GM23338 (cell line): Measurements from ENCODE around the gene F2RL2. TPM values are rescaled to one million over a fixed set of nuclear protein-coding genes. Genes with fewer than 3 reads are reported as not detected.

Source experiments
- ATAC-seq: fragments of 200-7000 bp; cut with Tn5 transposase; 3 replicates; pipeline ENCODE4 v1.9.1; 2020
- DNase-seq: peaks from one replicate; pipeline ENCODE4 v3.0.0-alpha.2; 2015; ENCODE audit warnings: low spot score
- H2AFZ ChIP-seq: fragments of 200-600 bp; sonication (generic); 2 replicates; pipeline ENCODE4 v1.8.0; 2016; ENCODE audit warnings: antibody characterized with exemption, mild to moderate bottlenecking, moderate library complexity
- H3F3A ChIP-seq: fragments of 200-600 bp; sonication (generic); replicated peaks from 2 replicates; pipeline ENCODE4 v1.8.0; 2017; ENCODE audit warnings: antibody characterized with exemption, mixed run types, low read depth
- H3K27ac ChIP-seq: fragments of 200-600 bp; sonication (generic); 2 replicates; pipeline ENCODE4 v1.6.1; 2016; ENCODE audit warnings: low read depth
- H3K27me3 ChIP-seq: fragments of 200-600 bp; sonication (generic); 2 replicates; pipeline ENCODE4 v1.8.0; 2016; ENCODE audit warnings: mild to moderate bottlenecking, mixed run types, moderate library complexity; ENCODE audit not compliant: insufficient read depth
- H3K36me3 ChIP-seq: fragments of 200-600 bp; sonication (generic); 2 replicates; pipeline ENCODE4 v1.8.0; 2016; ENCODE audit warnings: mild to moderate bottlenecking; ENCODE audit not compliant: insufficient read depth
- H3K4me1 ChIP-seq: fragments of 200-600 bp; sonication (generic); 2 replicates; pipeline ENCODE4 v1.8.0; 2016; ENCODE audit warnings: mild to moderate bottlenecking, moderate library complexity; ENCODE audit not compliant: insufficient read depth
- H3K4me2 ChIP-seq: fragments of 200-600 bp; sonication (generic); 2 replicates; pipeline ENCODE4 v1.7.1; 2017; ENCODE audit warnings: mixed run types
- H3K4me3 ChIP-seq: fragments of 200-600 bp; sonication (generic); 2 replicates; pipeline ENCODE4 v1.6.1; 2016; ENCODE audit warnings: mixed run types
- H3K79me2 ChIP-seq: fragments of 200-600 bp; sonication (generic); replicated peaks from 2 replicates; pipeline ENCODE4 v1.8.0; 2017; ENCODE audit warnings: mild to moderate bottlenecking; ENCODE audit not compliant: insufficient read depth
- H3K9me2 ChIP-seq: fragments of 200-600 bp; sonication (generic); 2 replicates; pipeline ENCODE4 v1.8.0; 2017; ENCODE audit not compliant: insufficient read depth
- H4K20me1 ChIP-seq: fragments of 200-600 bp; sonication (generic); replicated peaks from 2 replicates; pipeline ENCODE4 v1.8.0; 2017; ENCODE audit warnings: mild to moderate bottlenecking; ENCODE audit not compliant: insufficient read depth
- H3K27ac Mint-ChIP-seq: 2 replicates; pipeline ENCODE4 v1.8.0; 2020; ENCODE audit warnings: inconsistent platforms, mild to moderate bottlenecking, moderate library complexity, mixed read lengths
- H3K27me3 Mint-ChIP-seq: 3 replicates; pipeline ENCODE4 v1.8.0; 2022; ENCODE audit warnings: low read depth, mild to moderate bottlenecking, moderate library complexity, mixed read lengths, inconsistent platforms; ENCODE audit not compliant: insufficient read depth, poor library complexity
- H3K36me3 Mint-ChIP-seq: 3 replicates; pipeline ENCODE4 v1.8.0; 2021; ENCODE audit warnings: low read depth, mild to moderate bottlenecking, inconsistent platforms, moderate library complexity, mixed read lengths
- H3K4me1 Mint-ChIP-seq: 3 replicates; pipeline ENCODE4 v1.8.0; 2020; ENCODE audit warnings: mild to moderate bottlenecking, inconsistent platforms, mixed read lengths
- H3K4me3 Mint-ChIP-seq: 3 replicates; pipeline ENCODE4 v1.8.0; 2021; ENCODE audit warnings: moderate library complexity, mild to moderate bottlenecking, inconsistent platforms, mixed read lengths
- H3K9me3 Mint-ChIP-seq: 3 replicates; pipeline ENCODE4 v1.8.0; 2020; ENCODE audit warnings: moderate library complexity, mild to moderate bottlenecking, inconsistent platforms, mixed read lengths
- CREB1 ChIP-seq: fragments of 250-450 bp; sonication (Bioruptor Pico); IDR thresholded peaks from 2 replicates; pipeline ENCODE4 v1.5.0; 2020; ENCODE audit warnings: low read depth, mild to moderate bottlenecking, moderate library complexity
- ETS1 ChIP-seq: IDR thresholded peaks from 2 replicates; pipeline ENCODE4 v1.6.1; 2016; ENCODE audit warnings: antibody characterized with exemption
- EZH2 ChIP-seq: fragments of 200-600 bp; sonication (generic); IDR thresholded peaks from one replicate; pipeline ENCODE4 v1.8.0; 2017; ENCODE audit warnings: antibody characterized with exemption, mild to moderate bottlenecking, low read depth; ENCODE audit not compliant: unreplicated experiment
- JUNB ChIP-seq: IDR thresholded peaks from one replicate; pipeline ENCODE4 v1.6.1; 2016; ENCODE audit warnings: antibody characterized with exemption; ENCODE audit not compliant: unreplicated experiment
- NANOG ChIP-seq: IDR thresholded peaks from 2 replicates; pipeline ENCODE4 v1.6.1; 2016; ENCODE audit warnings: antibody characterized with exemption, borderline replicate concordance
- POLR2AphosphoS5 ChIP-seq: IDR thresholded peaks from 2 replicates; pipeline ENCODE4 v1.6.1; 2016; ENCODE audit warnings: antibody characterized with exemption, low read depth
- REST ChIP-seq: IDR thresholded peaks from one replicate; pipeline ENCODE4 v1.6.1; 2018; ENCODE audit warnings: antibody characterized with exemption; ENCODE audit not compliant: unreplicated experiment
- STAT1 ChIP-seq: IDR thresholded peaks from one replicate; pipeline ENCODE4 v1.6.1; 2016; ENCODE audit warnings: antibody characterized with exemption; ENCODE audit not compliant: unreplicated experiment
- ZNF114 ChIP-seq: fragments of 250-450 bp; sonication (Bioruptor Pico); IDR thresholded peaks from 2 replicates; pipeline ENCODE4 v1.5.0; 2020; ENCODE audit warnings: mild to moderate bottlenecking, moderate library complexity
- ZNF331 ChIP-seq: fragments of 250-450 bp; sonication (Bioruptor Pico); IDR thresholded peaks from 2 replicates; pipeline ENCODE4 v1.5.0; 2020; ENCODE audit warnings: low read depth, mild to moderate bottlenecking, moderate library complexity
- ZNF462 ChIP-seq: fragments of 250-450 bp; sonication (Bioruptor Pico); IDR thresholded peaks from 2 replicates; pipeline ENCODE4 v1.5.0; 2020; ENCODE audit warnings: mild to moderate bottlenecking, moderate library complexity
- polyA plus RNA-seq: library from polyadenylated mRNA; unstranded; fragments of >200 nt; fragmentation: Nextera tagmentation; extraction: Ambion mirVana; gene quantifications from 2 replicates; pipeline ENCODE4 v1.2.1, GENCODE V29; 2016
- total RNA-seq: library from RNA; depleted of rRNA; stranded (reverse); fragments of >200 nt; shearing (Covaris generic); gene quantifications from 2 replicates; pipeline ENCODE4 v1.2.3, GENCODE V29; 2014

F2RL2 gene
- total and polyA plus RNA-seq, 2 experiments from 2014 or later, result 0.42 to 0.70 TPM

GRCh38 chr5:76582230-76583162 is 40.7 kb downstream of the F2RL2 start:
- TF ChIP-seq NANOG, result no peak
- no peak for TF ChIP-seq STAT1
- TF ChIP-seq ZNF462, result no peak
- TF ChIP-seq POLR2AphosphoS5, result no peak
- TF ChIP-seq CREB1 (CRISPR knock-in tag), result no peak
- no peak for TF ChIP-seq EZH2
- TF ChIP-seq ETS1, result no peak
- no peak for TF ChIP-seq ZNF114 (CRISPR knock-in tag)
- TF ChIP-seq REST, result no peak
- TF ChIP-seq JUNB, result no peak
- no peak for TF ChIP-seq ZNF331 (CRISPR knock-in tag)
- Histone ChIP-seq H3K4me3 (peak overlapping the region; percentile 12; the same call in 1 of the 2 replicates), H3F3A (no peaks in the 10 kb centered on the region), H3K4me2 (peak overlapping the region; percentile 60), H4K20me1 (no peaks in the 10 kb centered on the region), H3K9me2 (no peaks in the 10 kb centered on the region), H3K79me2 (no peaks in the 10 kb centered on the region), H2AFZ (no peak overlapping the region), H3K27ac (no peak overlapping the region), H3K36me3 (no peaks in the 10 kb centered on the region), H3K27me3 (no peaks in the 10 kb centered on the region), H3K4me1 (peaks cover 26% of the 10 kb centered on the region)
- H3K27ac Mint-ChIP-seq, result no peak overlapping the region
- peaks cover 24% of the 10 kb centered on the region for H3K4me1 Mint-ChIP-seq
- H3K27me3 Mint-ChIP-seq, result no peaks in the 10 kb centered on the region
- no peaks in the 10 kb centered on the region for H3K9me3 Mint-ChIP-seq
- ATAC-seq, result no peak; the same call in 2 of the 3 replicates
- DNase-seq, result no peak
- H3K4me3 Mint-ChIP-seq, result no peak overlapping the region
- no peaks in the 10 kb centered on the region for H3K36me3 Mint-ChIP-seq
